HEK293 (cell line): ENCODE results near the gene SRRM5.
A peak's percentile ranks its signal among the peaks of the same experiment; 100 is the strongest.

ENCODE experiments used
- CTCF ChIA-PET: fragments of 350-600 bp; formaldehyde crosslinking; extraction: SDS; loops from one replicate; lab custom pipeline; 2021; ENCODE audit warnings: antibody characterized with exemption; lab: Yijun Ruan, JAX
- POLR2A ChIA-PET: fragments of 300-600 bp; formaldehyde crosslinking; extraction: SDS; loops from one replicate; lab custom pipeline; 2020; ENCODE audit warnings: antibody characterized with exemption, inconsistent platforms; lab: Yijun Ruan, JAX
- H3K27ac ChIP-seq: fragments of 200-500 bp; sonication (Bioruptor generic); 2 replicates; pipeline ENCODE4 v1.5.1; 2014; ENCODE audit warnings: low read depth, low read length, control low read depth, inconsistent platforms; ENCODE audit errors: extremely low read depth
- H3K36me3 ChIP-seq, 2 experiments: fragments of 200-500 bp in 1 of 2; sonication (Bioruptor generic) in 1 of 2; 1 replicate in 1 of 2; 2 replicates in 1 of 2; pipeline ENCODE4 v1.5.1; 2014 to 2017; ENCODE audit warnings: inconsistent platforms in 2 of 2, low read length in 2 of 2; ENCODE audit not compliant: control insufficient read depth in 2 of 2, insufficient read depth in 1 of 2
- H3K4me1 ChIP-seq: fragments of 200-500 bp; sonication (Bioruptor generic); 2 replicates; pipeline ENCODE4 v1.5.1; 2014; ENCODE audit warnings: mild to moderate bottlenecking, low read length, inconsistent platforms; ENCODE audit not compliant: control insufficient read depth, insufficient read depth
- H3K4me3 ChIP-seq: 2 replicates; pipeline ENCODE4 v1.5.1; 2011; ENCODE audit warnings: low read depth, mild to moderate bottlenecking, control low read depth, low read length, moderate library complexity
- H3K9me3 ChIP-seq: fragments of 200-500 bp; sonication (Bioruptor generic); 2 replicates; pipeline ENCODE4 v1.5.1; 2014; ENCODE audit warnings: low read depth, low read length, inconsistent platforms; ENCODE audit not compliant: control insufficient read depth, insufficient read depth
- BCL11B ChIP-seq: fragments of 450-650 bp; formaldehyde crosslinking; IDR thresholded peaks from 2 replicates; pipeline ENCODE4 v1.5.1; 2016; ENCODE audit warnings: low read depth, missing biosample characterization, missing genetic modification characterization
- EGR2 ChIP-seq: fragments of 450-650 bp; formaldehyde crosslinking; IDR thresholded peaks from 2 replicates; pipeline ENCODE4 v1.5.1; 2016; ENCODE audit warnings: low read depth, missing biosample characterization, missing genetic modification characterization
- FEZF1 ChIP-seq: fragments of 450-650 bp; formaldehyde crosslinking; IDR thresholded peaks from 2 replicates; pipeline ENCODE4 v1.5.1; 2016; ENCODE audit warnings: missing biosample characterization, missing genetic modification characterization
- GLIS2 ChIP-seq: fragments of 450-650 bp; formaldehyde crosslinking; IDR thresholded peaks from 2 replicates; pipeline ENCODE4 v1.5.1; 2016; ENCODE audit warnings: missing biosample characterization, missing genetic modification characterization
- KLF1 ChIP-seq: fragments of 450-650 bp; formaldehyde crosslinking; IDR thresholded peaks from 2 replicates; pipeline ENCODE4 v1.5.1; 2016; ENCODE audit warnings: missing biosample characterization, missing genetic modification characterization
- KLF17 ChIP-seq: fragments of 450-650 bp; formaldehyde crosslinking; IDR thresholded peaks from 2 replicates; pipeline ENCODE4 v1.5.1; 2016; ENCODE audit warnings: missing biosample characterization, missing genetic modification characterization
- PBX3 ChIP-seq: sonication (generic); formaldehyde crosslinking; IDR thresholded peaks from 2 replicates; pipeline ENCODE4 v1.8.1; 2022; ENCODE audit warnings: mild to moderate bottlenecking, moderate library complexity, missing genetic modification reagents
- YY2 ChIP-seq: fragments of 450-650 bp; formaldehyde crosslinking; IDR thresholded peaks from 2 replicates; pipeline ENCODE4 v1.5.1; 2016; ENCODE audit warnings: missing biosample characterization, missing genetic modification characterization
- ZBTB11 ChIP-seq: fragments of 450-650 bp; formaldehyde crosslinking; conservative IDR thresholded peaks from 2 replicates; pipeline ENCODE4 v1.5.1; 2016; ENCODE audit warnings: low read depth, missing biosample characterization, missing genetic modification characterization
- ZBTB48 ChIP-seq: fragments of 450-650 bp; formaldehyde crosslinking; IDR thresholded peaks from 2 replicates; pipeline ENCODE4 v1.5.1; 2016; ENCODE audit warnings: missing biosample characterization, missing genetic modification characterization
- ZBTB6 ChIP-seq: fragments of 450-650 bp; formaldehyde crosslinking; IDR thresholded peaks from 2 replicates; pipeline ENCODE4 v1.5.1; 2017; ENCODE audit warnings: missing biosample characterization, missing genetic modification characterization
- ZBTB7A ChIP-seq: fragments of 450-650 bp; formaldehyde crosslinking; IDR thresholded peaks from 2 replicates; pipeline ENCODE4 v1.5.1; 2016; ENCODE audit warnings: low read depth, missing biosample characterization, missing genetic modification characterization
- ZEB2 ChIP-seq: fragments of 450-650 bp; formaldehyde crosslinking; IDR thresholded peaks from 2 replicates; pipeline ENCODE4 v1.5.1; 2016; ENCODE audit warnings: missing biosample characterization, missing genetic modification characterization
- ZNF169 ChIP-seq: fragments of 450-650 bp; formaldehyde crosslinking; IDR thresholded peaks from 2 replicates; pipeline ENCODE4 v1.5.1; 2016; ENCODE audit warnings: missing biosample characterization, missing genetic modification characterization
- ZNF239 ChIP-seq: fragments of 450-650 bp; formaldehyde crosslinking; IDR thresholded peaks from 2 replicates; pipeline ENCODE4 v1.5.1; 2016; ENCODE audit warnings: missing biosample characterization, missing genetic modification characterization
- ZNF248 ChIP-seq: fragments of 450-650 bp; formaldehyde crosslinking; IDR thresholded peaks from 2 replicates; pipeline ENCODE4 v1.5.1; 2017; ENCODE audit warnings: missing biosample characterization, missing genetic modification characterization
- ZNF280D ChIP-seq: fragments of 450-650 bp; formaldehyde crosslinking; IDR thresholded peaks from 2 replicates; pipeline ENCODE4 v1.5.1; 2016; ENCODE audit warnings: missing biosample characterization, missing genetic modification characterization
- ZNF350 ChIP-seq: fragments of 450-650 bp; formaldehyde crosslinking; IDR thresholded peaks from 2 replicates; pipeline ENCODE4 v1.5.0; 2017; ENCODE audit warnings: missing biosample characterization, mild to moderate bottlenecking, missing genetic modification characterization
- ZNF391 ChIP-seq: fragments of 450-650 bp; formaldehyde crosslinking; IDR thresholded peaks from 2 replicates; pipeline ENCODE4 v1.5.1; 2016; ENCODE audit warnings: low read depth, missing biosample characterization, missing genetic modification characterization, borderline replicate concordance
- ZNF48 ChIP-seq: fragments of 450-650 bp; formaldehyde crosslinking; IDR thresholded peaks from 2 replicates; pipeline ENCODE4 v1.5.1; 2016; ENCODE audit warnings: missing biosample characterization, missing genetic modification characterization
- ZNF610 ChIP-seq: fragments of 450-650 bp; formaldehyde crosslinking; IDR thresholded peaks from 2 replicates; pipeline ENCODE4 v1.5.1; 2016; ENCODE audit warnings: missing biosample characterization, missing genetic modification characterization, borderline replicate concordance
- ZNF626 ChIP-seq: fragments of 450-650 bp; sonication (Bioruptor Pico); formaldehyde crosslinking; IDR thresholded peaks from 2 replicates; pipeline ENCODE4 v1.5.1; 2018; ENCODE audit warnings: missing biosample characterization, missing genetic modification characterization, inconsistent platforms
- ZNF704 ChIP-seq: fragments of 450-650 bp; formaldehyde crosslinking; IDR thresholded peaks from 2 replicates; pipeline ENCODE4 v1.5.1; 2016; ENCODE audit warnings: missing biosample characterization, missing genetic modification characterization
- ZNF777 ChIP-seq: fragments of 450-650 bp; formaldehyde crosslinking; IDR thresholded peaks from 2 replicates; pipeline ENCODE4 v1.5.1; 2017; ENCODE audit warnings: missing biosample characterization, missing genetic modification characterization, borderline replicate concordance

The SRRM5 gene

GRCh38 chr19:43607238-43608205, 4.4 kb upstream of the SRRM5 start (continued):
- peak; percentile 79 for TF ChIP-seq GLIS2
- TF ChIP-seq ZNF391 (tag by site-specific recombination) = 0 out of 2 replicates have a peak, but pooled peaks have one; percentile 9
- TF ChIP-seq ZNF169 (tag by site-specific recombination) = no peak
- no peak for TF ChIP-seq ZNF777 (tag by site-specific recombination)
- no peak for TF ChIP-seq ZNF704 (tag by site-specific recombination)
- TF ChIP-seq ZNF280D = no peak
- no peak for TF ChIP-seq ZBTB48 (tag by site-specific recombination)
- no peak for TF ChIP-seq PBX3 (CRISPR knock-in tag)
- TF ChIP-seq ZBTB11 (tag by site-specific recombination) = no peak
- TF ChIP-seq ZNF610 (tag by site-specific recombination) = no peak
- no peak for TF ChIP-seq ZNF248
- no peak for TF ChIP-seq BCL11B
- no peak for TF ChIP-seq ZBTB7A
- no peak for TF ChIP-seq ZNF350 (tag by site-specific recombination)
- TF ChIP-seq KLF17 = peak; percentile 8; the same call in 1 of the 2 replicates
- TF ChIP-seq, all 188 proteins: peak for 16

GRCh38 chr19:43609872-43610271, 2.0 kb upstream of the SRRM5 start:
- POLR2A ChIA-PET = interaction anchor here (0.6 kb wide), 2 partner anchors 8 to 116 kb away, joined by 3 to 4 read pairs; no protein-coding TSS in a partner anchor
- Histone ChIP-seq H3K27ac (no peak overlapping the region), H3K4me3 (no peak overlapping the region), H3K9me3 (no peaks in the 10 kb centered on the region; the same call in 1 of the 2 replicates), H3K4me1 (peaks cover 28% of the 10 kb centered on the region), H3K36me3 (peaks cover 58 to 79% of the 10 kb centered on the region in 2 experiments)
- CTCF ChIA-PET = interaction anchor here (0.6 to 0.8 kb wide), 3 partner anchors 16 to 163 kb away, joined by 3 to 6 read pairs (median 4); no protein-coding TSS in a partner anchor
- TF ChIP-seq KLF1 (tag by site-specific recombination) (peak; percentile 91), ZNF239 (no peak), ZEB2 (no peak), YY2 (tag by site-specific recombination) (no peak), ZNF626 (tag by site-specific recombination) (no peak), ZBTB6 (tag by site-specific recombination) (0 out of 2 replicates have a peak, but pooled peaks have one; percentile 20), EGR2 (tag by site-specific recombination) (no peak), ZNF48 (tag by site-specific recombination) (no peak), FEZF1 (tag by site-specific recombination) (no peak)
